ENCODE results near the gene ATG10. TPM values are rescaled to one million over a fixed set of nuclear protein-coding genes. Genes with fewer than 3 reads are reported as not detected.

Gene ATG10
- total and polyA plus RNA-seq, 2 of the 8 experiments (the other 6 are each of a cell fraction or from before 2014, with no cell fraction given): 3.7 to 8.8 TPM

GRCh38 chr5:81963544-81963943 is 8.3 kb upstream of the ATG10 start:
- no peak overlapping the region for H3K14ac ChIP-seq (ENCODE audit: insufficient read length)
- no peak overlapping the region for H3K56ac ChIP-seq (replicated peaks; ENCODE audit: insufficient read length, low read depth, low read length)
- H3K79me2 ChIP-seq (ENCODE audit: control insufficient read depth in 1 of 2, insufficient read depth in 2 of 2, low read length in 2 of 2): no peaks in the 10 kb centered on the region
- H3K36me3 ChIP-seq (ENCODE audit: control insufficient read depth in 2 of 4, insufficient read depth in 4 of 4, low read length in 3 of 4): no peaks in the 10 kb centered on the region
- no peak overlapping the region for H4K91ac ChIP-seq (replicated peaks; ENCODE audit: insufficient read length, low read length)
- H3K27me3 ChIP-seq (replicated peaks in 1 of 4; ENCODE audit: control insufficient read depth in 3 of 4, extremely low read depth in 1 of 4, insufficient read depth in 3 of 4, low read length in 3 of 4): no peaks in the 10 kb centered on the region
- H3K4me1 ChIP-seq (replicated peaks in 1 of 4; ENCODE audit: control insufficient read depth in 3 of 4, insufficient read depth in 4 of 4, low read length in 3 of 4): no peaks in the 10 kb centered on the region
- H3K9ac ChIP-seq (replicated peaks in 1 of 4; ENCODE audit: extremely low read depth in 1 of 4, low read depth in 3 of 4, low read length in 3 of 4): no peak overlapping the region
- no peak overlapping the region for H2BK5ac ChIP-seq (ENCODE audit: low read depth, low read length)
- no peaks in the 10 kb centered on the region for H3K79me1 ChIP-seq (ENCODE audit: low read depth, low read length)
- no peak overlapping the region for H4K5ac ChIP-seq (ENCODE audit: insufficient read length, low read depth, low read length)
- POLR2A ChIA-PET (ENCODE audit: partially characterized antibody): no interaction called here
- H2BK12ac ChIP-seq (ENCODE audit: low read depth, low read length): no peak overlapping the region
- FAIRE-seq: no peak
- no peak for TF ChIP-seq EGR1 (IDR thresholded peaks at IDR 0.05; ENCODE audit: borderline replicate concordance, low read depth, low read length)
- no peak for TF ChIP-seq TAF7 (optimal IDR thresholded peaks at IDR 0.05; ENCODE audit: borderline replicate concordance, low read depth, low read length)
- no peak for TF ChIP-seq CHD1 (IDR thresholded peaks at IDR 0.05; ENCODE audit: low read depth, low read length)
- no peak for TF ChIP-seq YY1 (IDR thresholded peaks at IDR 0.05; ENCODE audit: low read depth, low read length)
- TF ChIP-seq FOSL1 (IDR thresholded peaks at IDR 0.05; ENCODE audit: insufficient read depth, low read depth, low read length): no peak
- no peak for TF ChIP-seq POU5F1 (IDR thresholded peaks at IDR 0.05; ENCODE audit: low read depth, low read length)
- no peak for TF ChIP-seq RFX5 (IDR thresholded peaks at IDR 0.05; ENCODE audit: borderline replicate concordance, low read depth, low read length)
- TF ChIP-seq SP2 (IDR thresholded peaks at IDR 0.05; ENCODE audit: low read length): no peak
- no peak for TF ChIP-seq SAP30 (IDR thresholded peaks at IDR 0.05; ENCODE audit: insufficient read depth, insufficient replicate concordance, low read length)
- no peak for TF ChIP-seq SUZ12 (IDR thresholded peaks at IDR 0.05; ENCODE audit: low read length)
- no peak for TF ChIP-seq EP300 (IDR thresholded peaks at IDR 0.05; ENCODE audit: borderline replicate concordance in 1 of 2, low read depth in 2 of 2, low read length in 2 of 2)
- H3K27ac ChIP-seq (ENCODE audit: low read depth, low read length): no peak overlapping the region
- no peak overlapping the region for H2AK5ac ChIP-seq (ENCODE audit: low read depth, low read length)
- no peaks in the 10 kb centered on the region for H4K20me1 ChIP-seq (replicated peaks in 1 of 2; ENCODE audit: control insufficient read depth in 1 of 2, insufficient read depth in 2 of 2, low read length in 2 of 2)
- no peak overlapping the region for H3K23ac ChIP-seq (ENCODE audit: insufficient read length)
- H3K4ac ChIP-seq (replicated peaks; ENCODE audit: insufficient read length, low read depth, low read length): no peak overlapping the region
- CTCF ChIA-PET (ENCODE audit: partially characterized antibody): no interaction called here
- no peak overlapping the region for H3K4me3 ChIP-seq (ENCODE audit: extremely low read depth in 1 of 4, insufficient read depth in 2 of 4, low read depth in 3 of 4, low read length in 4 of 4)
- no peak for DNase-seq (ENCODE audit: low read depth in 1 of 2, low spot score in 2 of 2)
- WGBS, 2 experiments (ENCODE audit: extremely low coverage in 1 of 2, insufficient coverage in 1 of 2, insufficient read length in 1 of 2, insufficient replicate concordance in 2 of 2, low coverage in 1 of 2, low lambda C conversion rate in 2 of 2, missing lambda C conversion rate in 1 of 2): 74% methylated on average over 4 of the region's 4 CpGs; no CpG with 5 or more reads in 1 of the 2 experiments
- no peak overlapping the region for H2AFZ ChIP-seq (ENCODE audit: low read length)
- H4K8ac ChIP-seq (ENCODE audit: extremely low read depth, insufficient read depth, low read length): no peak overlapping the region
- no peak overlapping the region for H3K18ac ChIP-seq (ENCODE audit: extremely low read depth, low read length)
- H3K4me2 ChIP-seq (ENCODE audit: insufficient read depth in 1 of 2, low read depth in 2 of 2, low read length in 2 of 2): no peak overlapping the region
- H2BK15ac ChIP-seq (ENCODE audit: low read length): no peak overlapping the region
- H2BK120ac ChIP-seq (replicated peaks; ENCODE audit: low read depth, low read length): no peak overlapping the region
- H3K23me2 ChIP-seq (ENCODE audit: low read depth, low read length): no peaks in the 10 kb centered on the region
- no peaks in the 10 kb centered on the region for H3K9me3 ChIP-seq (ENCODE audit: insufficient read depth in 2 of 2, low read depth in 1 of 2, low read length in 1 of 2)
- no peak overlapping the region for H2BK20ac ChIP-seq (ENCODE audit: low read length)

All from H1 (cell line).